Sigmoid colon (tissue), 7 donors: Measurements from ENCODE around the gene MRPL4. TPM values are rescaled to one million over a fixed set of nuclear protein-coding genes. Genes with fewer than 3 reads are reported as not detected.

Experiments used
- DNase-seq: peaks from one replicate; pipeline ENCODE4 v3.0.0-alpha.2; 2019
- H3K27ac ChIP-seq, 4 donors: fragments of 200-600 bp; sonication (generic); one replicate each; pipeline ENCODE4 v1.5.1; 2016 to 2019; ENCODE audit warnings: mild to moderate bottlenecking in 1 of 4
- H3K27me3 ChIP-seq, 3 donors: fragments of 200-600 bp; sonication (generic); one replicate each; pipeline ENCODE4 v1.5.1; 2019; ENCODE audit warnings: mild to moderate bottlenecking in 1 of 3
- H3K36me3 ChIP-seq, 4 donors: fragments of 200-600 bp; sonication (generic); one replicate each; pipeline ENCODE4 v1.5.1; 2016 to 2019
- H3K4me1 ChIP-seq, 4 donors: fragments of 200-600 bp; sonication (generic); one replicate each; pipeline ENCODE4 v1.5.1; 2017 to 2019
- H3K4me3 ChIP-seq, 4 donors: fragments of 200-600 bp; sonication (generic); one replicate each; pipeline ENCODE4 v1.5.1; 2017 to 2019; ENCODE audit warnings: mild to moderate bottlenecking in 2 of 4, moderate library complexity in 1 of 4
- H3K9me3 ChIP-seq, 4 donors: fragments of 200-600 bp in 3 of 4; sonication (generic) in 3 of 4; one replicate each; pipeline versions ENCODE4 v1.5.1 to v1.6.1; 2013 to 2019
- CTCF ChIP-seq, 4 experiments: fragments of 450-650 bp in 3 of 4; fragments of 200-600 bp in 1 of 4; IDR thresholded peaks; one replicate each; pipeline ENCODE4 v1.5.1; 2016 to 2019; ENCODE audit warnings: antibody characterized with exemption in 4 of 4, mild to moderate bottlenecking in 3 of 4, moderate library complexity in 2 of 4
- EP300 ChIP-seq, 4 donors: sonication (generic); formaldehyde crosslinking; IDR thresholded peaks; one replicate each; pipeline ENCODE4 v1.6.1; 2017; ENCODE audit warnings: antibody characterized with exemption in 4 of 4
- POLR2A ChIP-seq, 2 donors: fragments of 450-650 bp; IDR thresholded peaks; one replicate each; pipeline ENCODE4 v1.6.1; 2016; ENCODE audit warnings: antibody characterized with exemption in 2 of 2, mild to moderate bottlenecking in 2 of 2, moderate library complexity in 2 of 2
- POLR2AphosphoS5 ChIP-seq, 4 donors: sonication (generic); formaldehyde crosslinking; IDR thresholded peaks; one replicate each; pipeline ENCODE4 v1.6.1; 2017; ENCODE audit warnings: antibody characterized with exemption in 4 of 4
- WGBS, 2 donors: extraction: QIAGEN DNeasy Blood & Tissue Kit; methylation state at CpG; one replicate each; pipeline ENCODE4 v1.1.7; 2013; 5-methylcytosine and 5-hydroxymethylcytosine counted together
- intact Hi-C: fragments of 100-400 bp; cut with DNase I; formaldehyde crosslinking; loops from one replicate; pipeline ENCODE4 v1.15.1; 2023
- polyA plus RNA-seq, 3 donors: library from polyadenylated mRNA; stranded (reverse); fragments of 200-250 nt; gene quantifications; one replicate each; pipeline ENCODE4 v1.2.3, GENCODE V29; 2013
- total RNA-seq, 4 donors: library from RNA; depleted of rRNA; stranded (reverse); fragments of >200 nt; gene quantifications; one replicate each; pipeline ENCODE4 v1.1.0, GENCODE V29; 2016
- donor health status: healthy with polysubstance abuse.
- donor health status: Bipolar disorder and iron deficiency.
- donor health status: healthy.

Gene MRPL4
- total and polyA plus RNA-seq, 7 donors, result 37.9 to 85.2 (median 56.7) TPM

DNA sequence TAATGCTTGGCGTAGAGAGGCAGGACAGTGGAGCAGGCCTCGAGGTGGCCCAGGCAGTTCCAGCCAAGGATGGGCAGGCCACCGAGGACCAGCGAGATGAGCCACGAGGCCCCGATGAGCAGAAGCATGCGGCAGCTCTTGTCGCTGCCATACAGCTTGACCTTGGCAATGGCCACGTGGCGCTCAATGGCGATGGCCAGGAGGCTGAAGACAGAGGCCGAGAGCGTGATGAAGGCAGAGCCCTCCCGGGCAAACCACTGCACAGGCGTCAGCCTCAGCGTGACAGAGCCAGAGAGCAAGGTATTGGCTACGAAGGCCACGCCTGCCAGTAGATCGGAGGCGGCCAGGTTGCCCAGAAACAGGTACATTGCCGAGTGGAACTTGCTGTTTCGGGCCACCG is 27.7 kb upstream of the MRPL4 start:
- WGBS, 2 donors, result 96% methylated on average over 23 of the region's 23 CpGs

GRCh38 chr19:10226021-10226375 is 26.0 kb upstream of the MRPL4 start:
- no peaks in the 10 kb centered on the region for H3K9me3 ChIP-seq
- no peak overlapping the region for H3K4me3 ChIP-seq
- peaks cover 2 to 30% (median 21%) of the 10 kb centered on the region in 4 donors for H3K4me1 ChIP-seq
- WGBS, 2 donors, result 84 to 87% methylated on average over 6 of the region's 6 CpGs
- DNase-seq, result no peak
- no peaks in the 10 kb centered on the region for H3K27me3 ChIP-seq
- TF ChIP-seq POLR2A (IDR thresholded peaks at IDR 0.05), result no peak
- no peak for TF ChIP-seq POLR2AphosphoS5 (IDR thresholded peaks at IDR 0.05)
- no peak for TF ChIP-seq CTCF (IDR thresholded peaks at IDR 0.05)
- TF ChIP-seq EP300 (IDR thresholded peaks at IDR 0.05), result no peak
- H3K36me3 ChIP-seq, result peaks cover 0 to 21% (median 4%) of the 10 kb centered on the region in 4 donors
- intact Hi-C loops, result no loop called here
- H3K27ac ChIP-seq, result peak overlapping the region; percentile 74 to 88 (median 82)

More for the DNA sequence above, 27.7 kb upstream of the MRPL4 start:
- Histone ChIP-seq H3K36me3 (peaks cover 0 to 21% (median 4%) of the 10 kb centered on the region in 4 donors), H3K27me3 (no peaks in the 10 kb centered on the region), H3K9me3 (no peaks in the 10 kb centered on the region), H3K4me3 (no peak overlapping the region), H3K27ac (peak overlapping the region in 1 of 4 donors; percentile 74), H3K4me1 (peaks cover 0 to 18% (median 7%) of the 10 kb centered on the region in 4 donors)
- DNase-seq, result no peak
- TF ChIP-seq CTCF (IDR thresholded peaks at IDR 0.05) (no peak), POLR2A (IDR thresholded peaks at IDR 0.05) (no peak), EP300 (IDR thresholded peaks at IDR 0.05) (no peak), POLR2AphosphoS5 (IDR thresholded peaks at IDR 0.05) (no peak)
- intact Hi-C loops, result no loop called here

DNA sequence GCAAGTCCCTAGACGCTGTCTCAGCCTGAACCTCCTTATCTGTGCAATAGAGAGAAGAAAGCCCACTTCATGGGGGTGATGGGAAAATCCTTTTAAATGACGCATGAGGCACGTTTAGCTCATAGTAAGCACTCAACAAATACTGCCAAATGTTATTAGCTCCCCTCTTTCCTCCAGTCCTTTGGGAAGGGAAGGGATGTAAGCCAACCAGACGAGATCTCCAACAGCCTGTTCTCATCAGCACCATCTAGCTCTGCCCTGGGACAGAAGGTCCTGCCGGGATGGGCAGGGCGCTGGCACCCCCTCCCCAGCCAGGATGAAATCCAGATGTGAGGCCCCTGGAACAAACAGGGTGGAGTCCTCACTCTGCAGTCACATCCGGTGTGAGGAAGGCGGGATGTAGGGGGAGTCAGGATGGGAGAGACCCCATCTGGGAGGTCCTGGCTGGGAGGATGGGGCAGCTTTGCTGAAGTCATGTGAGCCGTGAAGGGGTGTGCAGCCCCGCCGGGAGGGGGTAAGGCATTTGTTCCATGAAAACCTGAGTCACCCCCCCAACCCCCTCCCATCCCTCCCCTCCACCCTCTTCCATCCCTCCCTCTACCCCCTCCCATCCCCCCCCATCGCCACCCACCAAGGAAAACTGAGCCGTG is 25.5 kb upstream of the MRPL4 start:
- intact Hi-C loops, result no loop called here
- whole genome bisulfite sequencing, 2 donors, result 61 to 74% methylated on average over 13 of the region's 13 CpGs
- DNase-seq, result peak; percentile 96
- Histone ChIP-seq H3K4me3 (peak overlapping the region in 3 of 4 donors; percentile 6 to 17 (median 14)), H3K9me3 (no peaks in the 10 kb centered on the region), H3K27me3 (no peaks in the 10 kb centered on the region), H3K27ac (peak overlapping the region; percentile 75 to 88 (median 85)), H3K4me1 (peaks cover 2 to 35% (median 22%) of the 10 kb centered on the region in 4 donors), H3K36me3 (peaks cover 0 to 21% (median 4%) of the 10 kb centered on the region in 4 donors)
- TF ChIP-seq EP300 (IDR thresholded peaks at IDR 0.05) (peak in 2 of 4 donors; percentile 2 to 53), POLR2AphosphoS5 (IDR thresholded peaks at IDR 0.05) (peak; percentile 77 to 88 (median 87)), CTCF (IDR thresholded peaks at IDR 0.05) (no peak), POLR2A (IDR thresholded peaks at IDR 0.05) (peak in 1 of 2 donors; percentile 6)

- Histone ChIP-seq H3K4me1 (peaks cover 2 to 36% (median 23%) of the 10 kb centered on the region in 4 donors), H3K36me3 (peaks cover 0 to 17% (median 4%) of the 10 kb centered on the region in 4 donors), H3K27ac (peak overlapping the region; percentile 75 to 88 (median 85)), H3K4me3 (peak overlapping the region in 3 of 4 donors; percentile 6 to 17 (median 14)), H3K27me3 (no peaks in the 10 kb centered on the region), H3K9me3 (no peaks in the 10 kb centered on the region)
- peak; percentile 88 for DNase-seq
- intact Hi-C loops, result no loop called here
- 80 to 82% methylated on average over 28 of the region's 28 CpGs for WGBS, 2 donors
- TF ChIP-seq POLR2A (IDR thresholded peaks at IDR 0.05), result no peak
- TF ChIP-seq CTCF (IDR thresholded peaks at IDR 0.05), result no peak
- TF ChIP-seq EP300 (IDR thresholded peaks at IDR 0.05), result peak in 1 of 4 donors; percentile 13
- TF ChIP-seq POLR2AphosphoS5 (IDR thresholded peaks at IDR 0.05), result peak in 2 of 4 donors; percentile 47 to 61
These were observed 24.7 kb upstream of the MRPL4 start for GRCh38 chr19:10227026-10227971.
